ENCODE data around the gene SLC25A26.
"Not testable (repeated sequence)": the region's sequence is repeated elsewhere in the genome, so short reads cannot be mapped to it uniquely, and the experiment has no call there.

The SLC25A26 gene

DNA sequence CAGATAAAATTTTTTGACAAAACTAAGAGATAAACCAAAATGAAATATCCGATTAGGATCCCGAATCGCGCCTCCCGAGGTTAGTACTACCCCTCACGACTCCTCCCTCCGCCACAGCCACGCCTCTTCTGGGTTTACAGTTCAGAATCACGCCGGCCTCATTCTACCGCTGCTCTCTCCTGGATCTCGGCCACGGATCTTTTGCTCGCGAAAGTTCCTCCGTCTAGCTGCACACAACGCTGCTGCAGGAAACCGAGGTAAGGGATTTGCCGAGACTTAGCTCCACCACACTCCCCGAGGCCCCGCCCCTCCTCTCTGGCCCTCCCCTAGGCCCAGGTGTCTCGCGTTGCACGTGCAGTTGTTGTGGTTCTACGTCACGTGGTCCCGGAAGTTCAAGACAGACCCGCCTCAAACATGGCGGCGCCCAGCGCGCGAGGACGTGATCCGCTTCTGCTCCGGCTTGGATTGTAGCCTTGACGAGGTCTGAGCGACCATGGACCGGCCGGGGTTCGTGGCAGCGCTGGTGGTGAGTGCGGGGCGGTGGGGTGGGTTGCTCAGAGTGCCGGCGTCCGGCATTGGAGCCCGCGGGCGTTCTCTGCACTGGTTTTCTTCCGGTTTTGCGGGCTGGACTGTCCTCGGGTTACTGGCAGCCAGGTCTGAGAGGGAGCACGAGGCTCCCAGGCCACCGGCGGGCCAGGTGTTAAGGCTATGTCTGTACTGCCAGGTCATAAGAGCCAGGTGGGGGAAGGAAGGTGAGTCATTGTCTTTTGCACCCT, at the start of gene SLC25A26:
SLC25A26 (plus strand) TSS at position 400 of the 776 bp plus-strand sequence; CDS start at position 494, 94 bp downstream.
- DNase-seq (ENCODE audit: low read depth in 2 of 2) = peak; percentile 92 to 93

DNA sequence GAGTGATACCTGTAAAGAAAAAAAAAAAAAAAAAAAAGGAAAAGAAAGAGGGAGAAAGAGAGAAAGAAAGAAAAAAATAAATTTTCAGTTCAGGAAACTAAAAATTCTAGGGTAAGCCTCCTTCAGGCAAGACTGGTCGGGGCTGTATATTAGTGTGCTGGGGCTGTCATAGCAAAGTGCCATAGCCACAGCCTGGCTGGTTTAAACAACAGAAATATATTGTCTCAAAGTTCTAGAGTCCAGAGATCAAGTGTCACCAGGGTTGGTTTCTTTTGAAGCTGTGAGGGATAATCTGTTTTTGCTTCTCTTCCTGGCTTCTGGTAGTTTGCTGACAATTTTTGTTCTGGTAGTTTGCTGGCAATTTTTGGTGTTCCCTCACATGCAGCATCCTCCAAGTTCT, 48.4 kb upstream of the SLC25A26 start:
- DNase-seq (ENCODE audit: low read depth in 2 of 2) = no peak

- no peak for DNase-seq (ENCODE audit: low read depth in 2 of 2)
Observed at GRCh38 chr3:66177026-66177425, 43.8 kb upstream of the SLC25A26 start.

- DNase-seq (ENCODE audit: low read depth in 2 of 2) = no peak
Observed at GRCh38 chr3:66178206-66178605, 42.6 kb upstream of the SLC25A26 start.

GRCh38 chr3:66179793-66180192, 41.0 kb upstream of the SLC25A26 start:
- DNase-seq (ENCODE audit: low read depth in 2 of 2) = no peak

- no peak for DNase-seq (ENCODE audit: low read depth in 2 of 2)
Observed at GRCh38 chr3:66181764-66182163, 39.0 kb upstream of the SLC25A26 start.

DNA sequence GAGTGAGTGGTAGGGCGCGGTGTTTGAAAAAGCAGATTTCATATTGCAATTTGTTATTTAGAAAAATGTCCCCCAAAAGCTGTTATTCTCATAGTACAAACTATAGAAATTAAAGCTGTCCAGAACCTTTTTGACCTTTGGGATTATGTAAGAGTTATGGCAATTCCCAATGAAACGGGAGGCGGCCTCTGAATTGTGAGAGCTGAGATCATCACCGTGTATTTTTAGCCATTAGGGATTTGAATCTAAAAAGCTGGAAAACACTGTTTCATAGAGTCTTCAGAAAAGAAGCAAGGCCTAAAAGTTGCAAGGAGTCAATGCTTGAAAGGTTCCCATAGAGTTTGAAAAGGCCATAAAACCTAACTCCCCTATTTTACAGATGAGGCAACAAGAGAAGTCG, 38.6 kb upstream of the SLC25A26 start:
- DNase-seq (ENCODE audit: low read depth in 2 of 2) = no peak

GRCh38 chr3:66186545-66186944, 34.3 kb upstream of the SLC25A26 start:
- DNase-seq (ENCODE audit: low read depth in 2 of 2) = no peak

DNA sequence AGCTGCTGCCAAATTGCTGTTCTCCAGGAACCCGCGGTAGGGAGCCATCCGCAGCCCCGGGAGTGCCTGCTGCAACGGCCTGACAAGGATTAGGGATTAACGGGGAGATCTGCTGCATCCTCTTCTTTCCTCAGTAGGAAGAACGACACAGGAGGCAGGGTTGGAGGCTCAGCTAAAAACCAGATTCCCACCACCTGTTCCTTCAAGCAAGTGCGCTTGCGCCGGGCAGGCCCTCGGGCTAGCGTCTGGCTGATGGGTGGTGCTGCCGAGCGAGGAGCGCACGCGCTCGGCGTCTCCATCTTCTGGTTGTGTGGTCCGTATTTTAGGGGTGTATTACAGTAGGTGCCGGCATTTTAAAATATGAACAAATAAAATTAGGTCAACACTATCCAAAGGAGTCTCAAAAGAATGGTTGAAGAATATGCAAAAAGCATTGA, 25.4 kb upstream of the SLC25A26 start:
- peak; percentile 6 to 9 for DNase-seq (ENCODE audit: low read depth in 2 of 2)

DNA sequence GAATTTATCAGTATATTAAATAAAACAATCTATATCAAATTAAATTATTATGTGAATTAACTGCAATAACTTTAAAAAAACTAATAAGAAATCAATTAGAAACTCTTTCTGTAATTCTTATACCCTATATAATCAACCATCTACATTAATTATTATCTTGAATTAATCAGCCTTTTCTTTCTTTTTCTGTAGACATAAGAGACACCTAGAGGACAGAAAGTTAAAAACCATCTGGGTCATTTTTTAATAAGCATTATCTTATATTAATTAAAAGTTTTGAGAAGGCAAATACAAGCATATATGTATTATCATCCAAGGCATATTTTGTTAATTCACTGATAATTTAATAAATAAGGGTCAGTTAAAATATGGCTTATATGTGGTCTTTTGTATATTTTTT, 24.2 kb upstream of the SLC25A26 start:
- DNase-seq (ENCODE audit: low read depth in 2 of 2) = no peak

DNA sequence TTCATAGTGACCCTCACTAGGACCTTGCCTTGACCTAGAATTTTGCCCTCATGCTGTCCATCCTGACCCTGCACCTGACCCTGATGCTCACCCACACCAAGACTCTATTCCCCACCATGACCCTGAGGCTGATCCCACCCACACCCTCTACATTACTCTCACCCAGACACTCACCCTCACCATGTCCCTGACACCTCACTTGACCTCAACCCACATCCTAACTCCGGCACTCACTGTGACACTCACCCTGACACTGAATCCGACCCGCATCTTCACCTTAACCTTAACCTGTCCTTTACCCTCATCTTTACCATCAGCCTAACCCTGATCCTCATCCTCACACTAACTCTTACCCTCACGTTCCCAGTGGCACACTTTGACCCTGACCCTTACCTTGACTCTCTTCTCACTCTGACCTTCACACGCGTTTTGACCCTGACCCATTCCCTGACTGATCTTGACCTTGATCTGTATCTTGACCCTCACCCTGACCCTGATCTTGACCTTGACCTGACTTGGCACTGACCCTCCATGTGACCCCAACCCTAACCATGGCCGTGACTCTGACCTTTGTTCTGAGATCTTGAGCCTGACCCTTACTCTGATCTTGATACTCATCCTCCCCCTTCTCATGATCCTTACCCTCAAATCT, 22.2 kb upstream of the SLC25A26 start:
- DNase-seq (ENCODE audit: low read depth in 2 of 2) = no peak

DNA sequence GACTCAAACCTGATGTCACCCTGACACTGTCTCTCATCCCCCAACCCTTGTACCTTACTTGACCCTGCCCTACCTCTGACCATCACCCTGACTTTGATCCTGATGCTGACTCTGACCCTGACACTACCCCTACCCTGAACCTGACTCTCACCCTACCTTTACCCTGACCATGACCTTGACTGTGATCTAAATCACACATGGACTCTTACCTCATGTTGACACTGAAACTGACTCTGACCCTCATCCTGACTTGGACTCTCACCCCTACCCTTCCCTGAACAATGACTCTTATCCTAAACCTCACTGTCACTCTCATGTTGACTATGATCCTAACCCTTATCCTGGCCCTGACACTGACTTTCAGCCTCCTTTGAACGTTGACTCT, 21.7 kb upstream of the SLC25A26 start:
- no peak for DNase-seq (ENCODE audit: low read depth in 2 of 2)

GRCh38 chr3:66200147-66200546, 20.7 kb upstream of the SLC25A26 start:
- DNase-seq (ENCODE audit: low read depth in 2 of 2) = no peak

- DNase-seq (ENCODE audit: low read depth in 2 of 2) = no peak
Observed at GRCh38 chr3:66200786-66201185, 20.0 kb upstream of the SLC25A26 start.

GRCh38 chr3:66203275-66203674, 17.5 kb upstream of the SLC25A26 start:
- no peak for DNase-seq (ENCODE audit: low read depth in 2 of 2)

DNA sequence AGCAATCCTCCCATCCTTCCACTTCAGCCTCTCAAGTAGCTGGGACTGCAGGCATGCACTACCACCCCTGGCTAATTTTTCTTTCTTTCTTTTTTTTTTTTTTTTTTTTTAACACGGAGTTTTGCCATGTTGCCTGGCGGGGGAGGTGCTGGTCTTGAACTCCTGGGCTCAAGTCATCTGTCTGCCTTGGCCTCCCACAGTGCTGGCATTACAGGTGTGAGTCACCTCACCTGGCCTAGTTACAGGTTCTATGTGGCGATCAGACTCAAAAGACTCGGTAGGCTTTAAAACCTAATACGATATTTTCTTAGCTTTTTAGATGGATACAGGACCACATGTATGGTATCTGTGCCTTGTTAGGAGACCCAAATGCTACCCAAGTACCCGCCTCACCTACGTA, 14.0 kb upstream of the SLC25A26 start:
- DNase-seq (ENCODE audit: low read depth in 2 of 2) = no peak

- no peak for DNase-seq (ENCODE audit: low read depth in 2 of 2)
Observed at GRCh38 chr3:66208189-66208588, 12.6 kb upstream of the SLC25A26 start.

- no peak for DNase-seq (ENCODE audit: low read depth in 2 of 2)
Observed at GRCh38 chr3:66210687-66211295, 10.0 kb upstream of the SLC25A26 start.

DNA sequence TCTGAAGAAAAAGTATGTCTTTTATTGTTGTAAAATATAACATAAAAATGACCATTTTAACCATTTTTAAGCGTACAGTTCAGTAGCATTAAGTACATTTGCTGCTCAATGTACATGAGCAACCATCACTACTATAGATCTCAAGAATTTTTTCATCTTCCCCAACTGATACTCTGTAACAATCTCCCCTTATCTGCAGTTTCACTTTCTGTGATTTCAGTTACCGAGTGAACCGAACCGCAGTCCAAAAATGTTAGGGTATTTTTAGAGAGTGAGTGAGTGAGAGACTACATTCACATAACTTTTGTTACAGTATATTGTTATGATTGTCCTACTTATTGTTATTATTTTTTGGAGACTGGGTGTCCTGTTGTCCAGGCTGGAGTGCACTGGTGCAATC, 9.0 kb upstream of the SLC25A26 start:
- DNase-seq (ENCODE audit: low read depth in 2 of 2) = no peak

GRCh38 chr3:66215106-66215505, 5.7 kb upstream of the SLC25A26 start:
- DNase-seq (ENCODE audit: low read depth in 2 of 2) = no peak

GRCh38 chr3:66220066-66220465, 735 bp upstream of the SLC25A26 start:
- DNase-seq (ENCODE audit: low read depth in 2 of 2) = no peak

DNA sequence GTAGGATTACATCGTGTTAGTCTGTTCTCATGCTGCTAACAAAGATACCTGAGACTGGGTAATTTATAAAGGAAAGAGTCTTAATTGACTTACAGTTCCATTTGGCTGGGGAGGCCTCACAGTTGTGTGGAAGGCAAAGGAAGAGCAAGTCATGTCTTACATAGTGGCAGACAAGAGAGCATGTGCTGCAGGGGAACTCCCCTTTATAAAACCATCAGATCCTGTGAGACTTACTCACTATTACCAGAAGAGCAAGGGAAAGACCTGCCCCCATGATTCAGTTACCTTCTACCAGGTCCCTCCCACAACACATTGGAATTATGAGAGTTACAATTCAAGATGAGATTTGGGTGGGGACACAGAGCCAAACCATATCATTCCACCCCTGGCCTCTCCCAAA, 3.4 kb downstream of the SLC25A26 start:
- DNase-seq (ENCODE audit: low read depth in 2 of 2) = no peak

- not testable (repeated sequence) for DNase-seq (ENCODE audit: low read depth in 2 of 2)
Observed at GRCh38 chr3:66226093-66226492, 5.3 kb downstream of the SLC25A26 start.
